IMR-90 (cell line): Measurements from ENCODE around the gene RIMBP2. TPM values are rescaled to one million over a fixed set of nuclear protein-coding genes. Genes with fewer than 3 reads are reported as not detected.

Experiments
- ATAC-seq: fragments of 200-7000 bp; cut with Tn5 transposase; 2 replicates; pipeline ENCODE4 v1.9.1; 2020; ENCODE audit warnings: low read depth, mild to moderate bottlenecking, moderate library complexity
- BruUV-seq: library from RNA; stranded (reverse); fragments of 400-500 nt; replicated peaks from 2 replicates; lab custom pipeline; 2021; lab: Mats Ljungman, UMichigan
- CTCF ChIA-PET: fragments of 300-600 bp; formaldehyde crosslinking; extraction: SDS; loops from one replicate; lab custom pipeline; 2021; ENCODE audit warnings: antibody characterized with exemption; lab: Yijun Ruan, JAX
- POLR2A ChIA-PET: fragments of 300-600 bp; sonication (Branson Sonifier 250); formaldehyde crosslinking; loops from one replicate; lab custom pipeline; 2022; ENCODE audit warnings: antibody characterized with exemption; ENCODE audit not compliant: unreplicated experiment; lab: Charles Lee
- DNase-seq: peaks from one replicate; pipeline ENCODE4 v3.0.0; 2013
- H2AFZ ChIP-seq: replicated peaks from 2 replicates; pipeline ENCODE3; 2013; ENCODE audit warnings: low read length, mild to moderate bottlenecking; ENCODE audit not compliant: poor library complexity
- H2AK5ac ChIP-seq: 2 replicates; pipeline ENCODE4 v1.6.1; 2013; ENCODE audit warnings: low read depth, low read length, inconsistent platforms
- H2AK9ac ChIP-seq: replicated peaks from 2 replicates; pipeline ENCODE3; 2013; ENCODE audit warnings: mild to moderate bottlenecking, low read depth, low read length, moderate library complexity; ENCODE audit not compliant: poor library complexity
- H2BK120ac ChIP-seq: 2 replicates; pipeline ENCODE4 v1.6.1; 2013; ENCODE audit warnings: low read depth, low read length, inconsistent platforms
- H2BK15ac ChIP-seq: 3 replicates; pipeline ENCODE4 v1.6.1; 2013; ENCODE audit warnings: low read depth, low read length, inconsistent platforms
- H2BK20ac ChIP-seq: 2 replicates; pipeline ENCODE4 v1.6.1; 2013; ENCODE audit warnings: low read depth, mild to moderate bottlenecking, inconsistent platforms, low read length, moderate library complexity
- H2BK5ac ChIP-seq: 2 replicates; pipeline ENCODE4 v1.6.1; 2013; ENCODE audit warnings: mild to moderate bottlenecking, low read depth, low read length, inconsistent platforms; ENCODE audit not compliant: poor library complexity, severe bottlenecking
- H3K14ac ChIP-seq: replicated peaks from 2 replicates; pipeline ENCODE4 v1.6.1; 2013; ENCODE audit warnings: low read depth, low read length, inconsistent platforms
- H3K18ac ChIP-seq: 2 replicates; pipeline ENCODE4 v1.6.1; 2013; ENCODE audit warnings: low read depth, low read length, control low read depth
- H3K23ac ChIP-seq: 2 replicates; pipeline ENCODE4 v1.6.1; 2013; ENCODE audit warnings: low read depth, low read length, inconsistent platforms
- H3K27ac ChIP-seq: 2 replicates; pipeline ENCODE4 v1.5.1; 2013; ENCODE audit warnings: mild to moderate bottlenecking, control low read depth, low read length; ENCODE audit not compliant: insufficient read depth
- H3K27me3 ChIP-seq: 2 replicates; pipeline ENCODE4 v1.6.1; 2013; ENCODE audit warnings: low read length; ENCODE audit not compliant: control insufficient read depth, insufficient read depth
- H3K36me3 ChIP-seq: 2 replicates; pipeline ENCODE4 v1.6.1; 2013; ENCODE audit warnings: low read length, mixed read lengths; ENCODE audit not compliant: control insufficient read depth, insufficient read depth
- H3K4ac ChIP-seq: 2 replicates; pipeline ENCODE4 v1.6.1; 2013; ENCODE audit warnings: low read depth, low read length, inconsistent platforms
- H3K4me1 ChIP-seq: 2 replicates; pipeline ENCODE4 v1.6.1; 2013; ENCODE audit warnings: low read length, mixed read lengths; ENCODE audit not compliant: control insufficient read depth, insufficient read depth
- H3K4me2 ChIP-seq: 2 replicates; pipeline ENCODE4 v1.6.1; 2013; ENCODE audit warnings: low read depth, mild to moderate bottlenecking, control low read depth, low read length, moderate library complexity
- H3K4me3 ChIP-seq: 2 replicates; pipeline ENCODE4 v1.5.1; 2013; ENCODE audit warnings: low read depth, mild to moderate bottlenecking, control low read depth, low read length, moderate library complexity; ENCODE audit not compliant: insufficient read depth
- H3K56ac ChIP-seq: 2 replicates; pipeline ENCODE4 v1.6.1; 2013; ENCODE audit warnings: low read length, inconsistent platforms; ENCODE audit not compliant: insufficient read depth; ENCODE audit errors: extremely low read depth
- H3K79me1 ChIP-seq, 2 experiments: 2 replicates each; pipeline ENCODE4 v1.6.1; 2013; ENCODE audit warnings: low read length in 2 of 2, inconsistent platforms in 1 of 2, low read depth in 1 of 2
- H3K9ac ChIP-seq: 2 replicates; pipeline ENCODE4 v1.6.1; 2013; ENCODE audit warnings: low read depth, low read length, control low read depth
- H3K9me1 ChIP-seq: 2 replicates; pipeline ENCODE4 v1.6.1; 2013; ENCODE audit warnings: low read length, inconsistent platforms; ENCODE audit not compliant: insufficient read depth
- H3K9me3 ChIP-seq: 2 replicates; pipeline ENCODE4 v1.6.1; 2013; ENCODE audit warnings: low read length; ENCODE audit not compliant: control insufficient read depth, insufficient read depth
- H4K20me1 ChIP-seq: 2 replicates; pipeline ENCODE4 v1.6.1; 2013; ENCODE audit warnings: low read length, inconsistent platforms; ENCODE audit not compliant: insufficient read depth
- H4K5ac ChIP-seq: 2 replicates; pipeline ENCODE4 v1.6.1; 2013; ENCODE audit warnings: mild to moderate bottlenecking, low read depth, low read length, control low read depth
- H4K8ac ChIP-seq, 2 experiments: 2 replicates each; pipeline ENCODE4 v1.6.1; 2013; ENCODE audit warnings: low read depth in 2 of 2, low read length in 2 of 2, control low read depth in 1 of 2, inconsistent platforms in 1 of 2
- H4K91ac ChIP-seq: 2 replicates; pipeline ENCODE4 v1.6.1; 2013; ENCODE audit warnings: low read depth, low read length, inconsistent platforms; ENCODE audit not compliant: insufficient read depth
- BHLHE40 ChIP-seq: fragments of 150-350 bp; IDR thresholded peaks from 2 replicates; pipeline ENCODE4 v1.6.1; 2016; ENCODE audit warnings: mild to moderate bottlenecking, low read depth, low read length
- CEBPB ChIP-seq: IDR thresholded peaks from 2 replicates; pipeline ENCODE4 v1.6.1; 2012; ENCODE audit warnings: low read depth, low read length, improper control_type of control experiment
- MAFK ChIP-seq: IDR thresholded peaks from 2 replicates; pipeline ENCODE4 v1.6.1; 2012; ENCODE audit warnings: low read depth, low read length, improper control_type of control experiment
- NFE2L2 ChIP-seq: fragments of 150-350 bp; IDR thresholded peaks from 2 replicates; pipeline ENCODE4 v1.6.1; 2016; ENCODE audit warnings: low read depth, mild to moderate bottlenecking, low read length
- RAD21 ChIP-seq: IDR thresholded peaks from 2 replicates; pipeline ENCODE4 v1.6.1; 2012; ENCODE audit warnings: low read length, improper control_type of control experiment
- RCOR1 ChIP-seq: IDR thresholded peaks from 2 replicates; pipeline ENCODE4 v1.6.1; 2012; ENCODE audit warnings: mild to moderate bottlenecking, low read length, improper control_type of control experiment; ENCODE audit not compliant: insufficient replicate concordance
- whole genome bisulfite sequencing, 2 experiments: methylation state at CpG; one replicate each; pipeline versions ENCODE4 v1.1.5 to v1.1.7; 2013; ENCODE audit warnings: missing lambda C conversion rate in 2 of 2; ENCODE audit not compliant: insufficient read length in 1 of 2; ENCODE audit errors: extremely low coverage in 2 of 2; 5-methylcytosine and 5-hydroxymethylcytosine counted together
- dilution Hi-C: fragments of 300-500 bp; cut with HindIII; formaldehyde crosslinking; loops from one replicate; pipeline ENCODE4 v1.14.3; 2018; ENCODE audit warnings: low sequenced_read_pairs; ENCODE audit not compliant: unreplicated experiment
- in situ Hi-C: fragments of 300-500 bp; cut with MboI; formaldehyde crosslinking; loops from 3 replicates; pipeline ENCODE4 v1.14.3; 2019; ENCODE audit warnings: low sequenced_read_pairs, inconsistent platforms, mixed read lengths
- intact Hi-C: fragments of 100-400 bp; cut with micrococcal nuclease; formaldehyde crosslinking; loops from 2 replicates; pipeline ENCODE4 v1.10.0; 2022
- polyA plus RNA-seq, 3 experiments: library from polyadenylated mRNA; depleted of rRNA; stranded (reverse); fragments of >200 nt; gene quantifications; 2 replicates each; pipeline ENCODE4 v1.2.3, GENCODE V29; 2012; ENCODE audit warnings: low replicate concordance in 1 of 3
- total RNA-seq: library from RNA; depleted of rRNA; stranded (reverse); fragments of >200 nt; gene quantifications from 2 replicates; pipeline ENCODE4 v1.2.3, GENCODE V29; 2012
- TF ChIP-seq, protein P1 (sequence below): fragments of 150-350 bp; IDR thresholded peaks from 2 replicates; pipeline ENCODE4 v1.6.1; 2017; ENCODE audit warnings: mild to moderate bottlenecking, antibody characterized with exemption, low read length, low read depth
- TF ChIP-seq, protein P2 (sequence below): fragments of 150-350 bp; IDR thresholded peaks from 2 replicates; pipeline ENCODE4 v1.6.1; 2016; ENCODE audit warnings: low read depth, mild to moderate bottlenecking, low read length, moderate library complexity, borderline replicate concordance
- TF ChIP-seq, protein P3 (sequence below): conservative IDR thresholded peaks from 2 replicates; pipeline ENCODE4 v1.5.1; 2012; ENCODE audit warnings: mild to moderate bottlenecking, low read depth, low read length, improper control_type of control experiment

The RIMBP2 gene
- total and polyA plus RNA-seq, 2 of the 4 experiments (the other 2 are of a cell fraction), result not detected

DNA sequence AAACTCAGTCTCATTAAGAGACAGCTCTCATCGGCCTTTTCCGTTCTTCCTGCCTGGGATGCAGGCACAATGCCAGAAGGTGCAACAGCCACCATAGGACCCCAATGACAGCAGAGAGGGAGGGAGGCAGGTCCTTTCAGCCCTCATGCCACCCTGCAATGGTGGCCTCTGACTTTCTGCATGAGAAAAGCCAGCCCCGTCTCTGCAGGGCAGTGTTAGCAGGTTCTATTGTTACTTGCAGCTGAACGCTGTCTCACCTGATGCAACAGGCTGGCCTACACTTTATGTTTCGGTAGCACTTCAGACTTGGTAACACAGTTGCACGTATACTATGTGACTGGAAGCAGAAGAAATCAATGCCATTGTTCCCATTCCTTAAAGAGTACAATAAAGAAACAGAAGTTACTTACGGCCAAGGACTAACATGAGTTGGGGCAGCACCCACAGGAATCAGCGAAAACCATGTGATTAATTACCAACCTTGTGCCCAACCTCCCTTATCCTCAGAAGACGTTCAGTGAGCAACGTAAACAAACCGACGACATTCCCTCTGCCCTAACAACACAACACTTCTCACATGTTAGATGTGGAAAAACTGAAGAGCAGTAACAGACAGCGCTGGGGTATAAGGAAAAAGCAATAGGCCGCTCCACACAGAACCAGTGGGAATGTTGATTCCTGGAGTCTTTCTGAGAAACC is 102.1 kb downstream of the RIMBP2 start:
- H3K4ac ChIP-seq, result no peak overlapping the region
- no peaks in the 10 kb centered on the region for H3K36me3 ChIP-seq
- H2AK9ac ChIP-seq, result no peak overlapping the region
- H2BK120ac ChIP-seq, result no peak overlapping the region
- no peak overlapping the region for H3K18ac ChIP-seq
- no peak for TF ChIP-seq RCOR1
- TF ChIP-seq, protein P1, sequence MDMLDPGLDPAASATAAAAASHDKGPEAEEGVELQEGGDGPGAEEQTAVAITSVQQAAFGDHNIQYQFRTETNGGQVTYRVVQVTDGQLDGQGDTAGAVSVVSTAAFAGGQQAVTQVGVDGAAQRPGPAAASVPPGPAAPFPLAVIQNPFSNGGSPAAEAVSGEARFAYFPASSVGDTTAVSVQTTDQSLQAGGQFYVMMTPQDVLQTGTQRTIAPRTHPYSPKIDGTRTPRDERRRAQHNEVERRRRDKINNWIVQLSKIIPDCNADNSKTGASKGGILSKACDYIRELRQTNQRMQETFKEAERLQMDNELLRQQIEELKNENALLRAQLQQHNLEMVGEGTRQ, result no peak
- no peak for TF ChIP-seq BHLHE40
- no peak for TF ChIP-seq RAD21
- TF ChIP-seq, protein P2, sequence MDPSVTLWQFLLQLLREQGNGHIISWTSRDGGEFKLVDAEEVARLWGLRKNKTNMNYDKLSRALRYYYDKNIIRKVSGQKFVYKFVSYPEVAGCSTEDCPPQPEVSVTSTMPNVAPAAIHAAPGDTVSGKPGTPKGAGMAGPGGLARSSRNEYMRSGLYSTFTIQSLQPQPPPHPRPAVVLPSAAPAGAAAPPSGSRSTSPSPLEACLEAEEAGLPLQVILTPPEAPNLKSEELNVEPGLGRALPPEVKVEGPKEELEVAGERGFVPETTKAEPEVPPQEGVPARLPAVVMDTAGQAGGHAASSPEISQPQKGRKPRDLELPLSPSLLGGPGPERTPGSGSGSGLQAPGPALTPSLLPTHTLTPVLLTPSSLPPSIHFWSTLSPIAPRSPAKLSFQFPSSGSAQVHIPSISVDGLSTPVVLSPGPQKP, result no peak
- no peak for TF ChIP-seq NFE2L2
- TF ChIP-seq MAFK, result no peak
- TF ChIP-seq, protein P3, sequence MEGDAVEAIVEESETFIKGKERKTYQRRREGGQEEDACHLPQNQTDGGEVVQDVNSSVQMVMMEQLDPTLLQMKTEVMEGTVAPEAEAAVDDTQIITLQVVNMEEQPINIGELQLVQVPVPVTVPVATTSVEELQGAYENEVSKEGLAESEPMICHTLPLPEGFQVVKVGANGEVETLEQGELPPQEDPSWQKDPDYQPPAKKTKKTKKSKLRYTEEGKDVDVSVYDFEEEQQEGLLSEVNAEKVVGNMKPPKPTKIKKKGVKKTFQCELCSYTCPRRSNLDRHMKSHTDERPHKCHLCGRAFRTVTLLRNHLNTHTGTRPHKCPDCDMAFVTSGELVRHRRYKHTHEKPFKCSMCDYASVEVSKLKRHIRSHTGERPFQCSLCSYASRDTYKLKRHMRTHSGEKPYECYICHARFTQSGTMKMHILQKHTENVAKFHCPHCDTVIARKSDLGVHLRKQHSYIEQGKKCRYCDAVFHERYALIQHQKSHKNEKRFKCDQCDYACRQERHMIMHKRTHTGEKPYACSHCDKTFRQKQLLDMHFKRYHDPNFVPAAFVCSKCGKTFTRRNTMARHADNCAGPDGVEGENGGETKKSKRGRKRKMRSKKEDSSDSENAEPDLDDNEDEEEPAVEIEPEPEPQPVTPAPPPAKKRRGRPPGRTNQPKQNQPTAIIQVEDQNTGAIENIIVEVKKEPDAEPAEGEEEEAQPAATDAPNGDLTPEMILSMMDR, result no peak
- no peak for TF ChIP-seq CEBPB
- no peak overlapping the region for H4K5ac ChIP-seq
- WGBS, 2 experiments, result 14% methylated on average over 2 of the region's 14 CpGs; no CpG with 5 or more reads in 1 of the 2 experiments
- H4K8ac ChIP-seq, result no peak overlapping the region
- H3K23ac ChIP-seq, result no peak overlapping the region
- peaks cover 50% of the 10 kb centered on the region for H3K9me3 ChIP-seq
- dilution Hi-C loops, result no loop called here
- POLR2A ChIA-PET, result no interaction called here
- DNase-seq (no peak), ATAC-seq (no peak)
- H4K91ac ChIP-seq, result no peak overlapping the region
- H2BK20ac ChIP-seq, result no peak overlapping the region
- H4K20me1 ChIP-seq, result no peaks in the 10 kb centered on the region
- no peak overlapping the region for H3K4me3 ChIP-seq
- H3K27ac ChIP-seq, result no peak overlapping the region
- no peak overlapping the region for H3K56ac ChIP-seq
- H2BK15ac ChIP-seq, result no peak overlapping the region
- H2AK5ac ChIP-seq, result no peak overlapping the region
- no peak overlapping the region for H2AFZ ChIP-seq
- no TSS peak for BruUV-seq
- no peak overlapping the region for H3K14ac ChIP-seq
- in situ Hi-C loops, result no loop called here
- CTCF ChIA-PET, result no interaction called here
- no peak overlapping the region for H2BK5ac ChIP-seq
- intact Hi-C loops, result no loop called here
- no peaks in the 10 kb centered on the region for H3K27me3 ChIP-seq
- H3K4me1 ChIP-seq, result no peaks in the 10 kb centered on the region
- H3K9me1 ChIP-seq, result no peaks in the 10 kb centered on the region
- H3K79me1 ChIP-seq, result no peaks in the 10 kb centered on the region
- no peak overlapping the region for H3K4me2 ChIP-seq
- H3K9ac ChIP-seq, result no peak overlapping the region
